Measurements from ENCODE around the gene COL20A1. TPM values are rescaled to one million over a fixed set of nuclear protein-coding genes. Genes with fewer than 3 reads are reported as not detected.

Gene COL20A1
- 0.85 TPM in 1 of 2 replicates, not detected in the other for total RNA-seq
- 1.4 TPM in 1 of 2 replicates, not detected in the other for polyA plus RNA-seq

DNA sequence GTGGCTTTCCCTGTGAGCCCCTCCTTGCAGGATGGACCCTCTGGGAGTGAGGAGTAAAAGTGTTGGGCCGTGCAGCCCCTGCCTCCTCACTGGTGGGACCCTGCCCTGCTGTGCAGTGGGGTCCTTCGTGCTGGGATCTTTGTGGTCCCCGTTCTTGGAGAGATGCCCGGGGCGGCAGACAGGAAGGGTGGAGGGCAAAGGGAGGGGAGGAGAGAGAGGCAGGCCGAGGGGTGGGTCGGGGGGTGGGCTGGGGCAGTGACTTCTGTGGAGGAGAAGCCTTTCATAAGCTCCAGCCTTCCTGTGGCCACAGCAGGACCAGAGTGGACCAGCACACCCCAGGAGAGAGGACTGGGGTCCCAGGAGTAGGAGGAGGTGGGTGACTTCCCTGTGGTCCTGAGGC is at the start of gene COL20A1:
Gene COL20A1 (plus strand): TSS at position 283 of the 400 bp plus-strand sequence. CDS start 1,922 bp downstream, outside the sequence.
- no peak for DNase-seq (ENCODE audit: low read depth in 1 of 2, low spot score in 1 of 2)

DNA sequence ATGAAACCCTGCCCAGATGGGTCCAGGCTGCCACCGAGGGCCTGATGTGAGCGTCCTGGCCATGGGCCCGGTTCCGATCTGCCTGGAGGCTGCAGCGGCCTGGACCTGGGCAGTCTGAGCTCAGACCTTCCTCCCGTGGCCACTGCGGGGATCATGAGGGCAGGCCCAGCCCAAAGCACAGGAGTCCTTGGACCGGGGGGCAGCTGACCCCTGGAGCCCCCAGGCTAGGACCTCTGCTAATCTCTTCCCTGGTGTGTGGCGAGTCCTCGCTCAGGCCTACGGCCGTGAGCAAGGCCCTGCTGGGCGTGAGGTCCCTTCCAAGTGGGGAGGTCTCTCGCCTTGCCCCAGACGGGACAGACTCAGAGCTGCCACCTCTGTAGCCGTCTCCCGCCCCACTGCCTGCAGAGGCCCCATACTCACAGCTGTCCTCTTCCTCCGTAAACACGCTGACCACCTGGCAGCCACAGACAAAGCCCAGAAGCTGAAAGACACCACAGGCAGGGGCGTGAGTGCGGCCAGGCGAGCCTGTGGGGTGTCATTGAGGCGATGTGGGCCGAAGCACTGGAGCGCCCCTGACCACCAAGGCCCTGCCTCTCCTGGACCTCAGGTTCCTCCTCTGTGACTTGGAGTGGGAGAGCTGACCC is 49.3 kb upstream of the COL20A1 start:
- H3K9me3 ChIP-seq (ENCODE audit: low read depth), result no peaks in the 10 kb centered on the region
- H3K4me3 ChIP-seq, result no peak overlapping the region
- H3K27me3 ChIP-seq, result peaks cover 16% of the 10 kb centered on the region
- no peak overlapping the region for H3K27ac ChIP-seq
- no peaks in the 10 kb centered on the region for H3K36me3 ChIP-seq
- no peaks in the 10 kb centered on the region for H3K4me1 ChIP-seq (ENCODE audit: low read depth)
- TF ChIP-seq, protein P1, sequence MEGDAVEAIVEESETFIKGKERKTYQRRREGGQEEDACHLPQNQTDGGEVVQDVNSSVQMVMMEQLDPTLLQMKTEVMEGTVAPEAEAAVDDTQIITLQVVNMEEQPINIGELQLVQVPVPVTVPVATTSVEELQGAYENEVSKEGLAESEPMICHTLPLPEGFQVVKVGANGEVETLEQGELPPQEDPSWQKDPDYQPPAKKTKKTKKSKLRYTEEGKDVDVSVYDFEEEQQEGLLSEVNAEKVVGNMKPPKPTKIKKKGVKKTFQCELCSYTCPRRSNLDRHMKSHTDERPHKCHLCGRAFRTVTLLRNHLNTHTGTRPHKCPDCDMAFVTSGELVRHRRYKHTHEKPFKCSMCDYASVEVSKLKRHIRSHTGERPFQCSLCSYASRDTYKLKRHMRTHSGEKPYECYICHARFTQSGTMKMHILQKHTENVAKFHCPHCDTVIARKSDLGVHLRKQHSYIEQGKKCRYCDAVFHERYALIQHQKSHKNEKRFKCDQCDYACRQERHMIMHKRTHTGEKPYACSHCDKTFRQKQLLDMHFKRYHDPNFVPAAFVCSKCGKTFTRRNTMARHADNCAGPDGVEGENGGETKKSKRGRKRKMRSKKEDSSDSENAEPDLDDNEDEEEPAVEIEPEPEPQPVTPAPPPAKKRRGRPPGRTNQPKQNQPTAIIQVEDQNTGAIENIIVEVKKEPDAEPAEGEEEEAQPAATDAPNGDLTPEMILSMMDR (IDR thresholded peaks at IDR 0.05; ENCODE audit: low read depth, low read length), result no peak
- DNase-seq (ENCODE audit: low read depth in 1 of 2, low spot score in 1 of 2), result no peak

More for the DNA sequence above, at the start of gene COL20A1:
- Histone ChIP-seq H3K27ac (no peak within 1 kb of the TSS), H3K36me3 (peaks cover 7% of the 10 kb centered on the region), H3K9me3 (ENCODE audit: low read depth) (no peaks in the 10 kb centered on the region), H3K4me3 (no peak within 1 kb of the TSS), H3K4me1 (ENCODE audit: low read depth) (no peaks in the 10 kb centered on the region), H3K27me3 (peaks cover 33% of the 10 kb centered on the region)
- TF ChIP-seq, protein P1 (IDR thresholded peaks at IDR 0.05; ENCODE audit: low read depth, low read length), result no peak

DNA sequence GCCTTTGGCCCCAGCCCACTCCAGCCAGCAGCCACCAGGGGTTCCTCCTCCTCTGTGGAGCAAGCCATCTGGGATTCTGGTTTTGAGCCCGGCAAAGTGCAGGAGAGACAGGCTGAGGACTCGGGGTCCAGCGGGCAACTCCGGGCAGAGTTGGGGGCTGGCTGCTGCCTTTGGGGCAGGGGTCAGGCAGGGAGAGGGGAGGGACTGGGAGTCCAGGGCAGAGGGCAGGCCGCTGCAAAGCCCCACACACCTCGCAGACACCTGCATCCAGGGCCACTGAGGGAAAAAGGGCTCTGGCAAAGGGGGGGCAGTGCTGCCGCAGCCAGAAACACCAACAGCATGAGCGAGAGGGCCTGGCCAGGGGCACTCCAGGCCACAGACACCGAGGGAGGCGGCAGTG is 48.5 kb upstream of the COL20A1 start:
- TF ChIP-seq, protein P1 (IDR thresholded peaks at IDR 0.05; ENCODE audit: low read depth, low read length), result no peak
- peaks cover 24% of the 10 kb centered on the region for H3K27me3 ChIP-seq
- no peak for DNase-seq (ENCODE audit: low read depth in 1 of 2, low spot score in 1 of 2)

DNA sequence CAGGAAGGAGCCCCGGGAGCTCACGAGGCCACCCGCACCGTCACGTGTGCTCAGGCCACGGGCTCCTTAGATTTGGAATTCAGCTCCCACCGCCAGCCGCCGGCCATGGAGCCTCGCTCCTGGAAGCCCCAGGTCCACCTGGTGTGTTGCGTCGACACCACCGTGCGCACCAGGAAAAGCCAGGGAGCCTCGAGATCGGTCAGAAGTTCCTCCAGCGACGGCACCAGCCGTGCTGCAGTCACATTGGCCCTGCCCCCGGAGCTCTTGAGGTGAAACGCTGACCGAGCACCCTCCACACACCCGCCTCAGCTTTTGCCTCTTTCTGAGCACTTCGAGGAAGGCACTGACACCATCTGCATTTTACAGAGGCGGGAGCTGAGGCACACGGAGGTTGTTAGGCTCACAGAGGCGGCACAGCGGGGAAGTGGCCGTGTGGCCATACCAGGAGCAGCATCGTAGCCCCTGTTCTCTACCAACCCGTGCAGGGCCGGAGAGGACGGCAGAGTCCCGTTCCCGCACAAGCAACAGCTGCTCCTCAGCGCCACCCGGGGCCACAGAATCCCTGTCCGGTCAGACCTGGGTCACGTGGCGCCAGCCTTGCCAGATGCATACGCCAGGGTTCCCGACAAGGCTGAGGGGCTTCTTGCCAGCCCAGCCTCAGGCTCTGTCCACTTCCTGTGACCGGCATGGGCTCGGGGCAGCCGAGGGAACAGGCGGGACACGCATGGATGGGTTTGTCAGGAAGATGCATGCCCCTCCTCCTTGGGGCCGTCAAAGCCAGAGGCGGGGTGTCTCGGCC is 46.3 kb upstream of the COL20A1 start:
- no peak overlapping the region for H3K27ac ChIP-seq

More for the DNA sequence above, 48.5 kb upstream of the COL20A1 start:
- H3K9me3 ChIP-seq (ENCODE audit: low read depth), result no peaks in the 10 kb centered on the region
- H3K4me1 ChIP-seq (ENCODE audit: low read depth), result no peaks in the 10 kb centered on the region
- H3K27ac ChIP-seq, result no peak overlapping the region
- no peaks in the 10 kb centered on the region for H3K36me3 ChIP-seq
- no peak overlapping the region for H3K4me3 ChIP-seq

DNA sequence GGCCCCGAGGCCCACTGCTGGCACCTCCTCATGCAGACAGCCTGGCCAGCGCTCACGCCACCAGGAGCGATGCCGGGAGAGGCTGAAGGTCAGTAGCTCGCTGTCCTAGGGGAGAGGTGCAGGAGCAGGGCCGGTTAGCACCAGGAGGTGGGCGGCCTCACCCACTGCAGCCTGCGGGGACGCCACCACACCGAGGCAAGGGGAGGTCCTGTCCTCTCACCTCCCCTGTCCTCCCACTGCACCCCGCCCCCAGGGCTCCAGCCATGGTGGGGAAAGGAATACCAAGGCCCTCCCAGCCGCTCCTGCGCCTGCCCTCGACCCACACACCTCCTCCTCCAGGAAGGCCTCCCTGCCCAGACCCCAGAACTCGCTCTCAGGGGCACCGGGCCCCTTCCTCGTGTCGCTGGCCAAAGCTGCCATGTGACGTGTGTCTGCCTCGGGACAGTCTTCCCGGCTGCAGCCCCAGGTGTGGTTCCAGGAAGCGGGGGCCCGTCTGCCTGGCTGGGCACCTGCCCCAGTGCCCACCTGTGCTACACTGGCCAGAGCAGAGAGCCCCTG is 45.2 kb upstream of the COL20A1 start:
- no peak overlapping the region for H3K27ac ChIP-seq
- peaks cover 39% of the 10 kb centered on the region for H3K27me3 ChIP-seq
- TF ChIP-seq, protein P1 (IDR thresholded peaks at IDR 0.05; ENCODE audit: low read depth, low read length), result no peak
- DNase-seq (ENCODE audit: low read depth in 1 of 2, low spot score in 1 of 2), result no peak
- no peaks in the 10 kb centered on the region for H3K36me3 ChIP-seq
- H3K4me3 ChIP-seq, result no peak overlapping the region
- H3K4me1 ChIP-seq (ENCODE audit: low read depth), result no peaks in the 10 kb centered on the region
- H3K9me3 ChIP-seq (ENCODE audit: low read depth), result no peaks in the 10 kb centered on the region

More for the DNA sequence above, 46.3 kb upstream of the COL20A1 start:
- Histone ChIP-seq H3K9me3 (ENCODE audit: low read depth) (no peaks in the 10 kb centered on the region), H3K4me1 (ENCODE audit: low read depth) (no peaks in the 10 kb centered on the region), H3K36me3 (no peaks in the 10 kb centered on the region), H3K27me3 (peaks cover 28% of the 10 kb centered on the region), H3K4me3 (no peak overlapping the region)
- TF ChIP-seq, protein P1 (IDR thresholded peaks at IDR 0.05; ENCODE audit: low read depth, low read length), result no peak
- peak in 1 of 2 donors; percentile 25 for DNase-seq (ENCODE audit: low read depth in 1 of 2, low spot score in 1 of 2)
